Mucosa of rectum (tissue), 2 donors: ENCODE data around the gene R3HDM2.
"Not testable (repeated sequence)": the region's sequence is repeated elsewhere in the genome, so short reads cannot be mapped to it uniquely, and the experiment has no call there.

Experiments
- H3K27ac ChIP-seq, 2 donors: one replicate each; pipeline ENCODE4 v1.7.0; 2013; ENCODE audit warnings: inconsistent platforms in 2 of 2, low read depth in 2 of 2, low read length in 2 of 2
- H3K27me3 ChIP-seq, 2 donors: one replicate each; pipeline ENCODE4 v1.7.0; 2013; ENCODE audit warnings: low read length in 2 of 2; ENCODE audit not compliant: control insufficient read depth in 2 of 2, insufficient read depth in 2 of 2
- H3K36me3 ChIP-seq, 2 donors: one replicate each; pipeline ENCODE4 v1.7.0; 2013; ENCODE audit warnings: low read length in 2 of 2; ENCODE audit not compliant: control insufficient read depth in 2 of 2, insufficient read depth in 2 of 2
- H3K4me1 ChIP-seq, 2 donors: one replicate each; pipeline ENCODE4 v1.7.0; 2013; ENCODE audit warnings: low read length in 2 of 2, mild to moderate bottlenecking in 1 of 2; ENCODE audit not compliant: control insufficient read depth in 2 of 2, insufficient read depth in 2 of 2
- H3K4me3 ChIP-seq, 2 donors: one replicate each; pipeline ENCODE4 v1.7.0; 2013; ENCODE audit warnings: low read length in 2 of 2
- H3K9ac ChIP-seq, 2 donors: one replicate each; pipeline ENCODE4 v1.7.0; 2013; ENCODE audit warnings: low read length in 2 of 2, low read depth in 1 of 2, mild to moderate bottlenecking in 1 of 2
- H3K9me3 ChIP-seq, 2 donors: one replicate each; pipeline ENCODE4 v1.7.0; 2013; ENCODE audit warnings: low read length in 2 of 2; ENCODE audit not compliant: control insufficient read depth in 2 of 2
- donor health status: healthy.
- donor health status: Normal muscosa, but diverticular disease.

Gene R3HDM2

DNA sequence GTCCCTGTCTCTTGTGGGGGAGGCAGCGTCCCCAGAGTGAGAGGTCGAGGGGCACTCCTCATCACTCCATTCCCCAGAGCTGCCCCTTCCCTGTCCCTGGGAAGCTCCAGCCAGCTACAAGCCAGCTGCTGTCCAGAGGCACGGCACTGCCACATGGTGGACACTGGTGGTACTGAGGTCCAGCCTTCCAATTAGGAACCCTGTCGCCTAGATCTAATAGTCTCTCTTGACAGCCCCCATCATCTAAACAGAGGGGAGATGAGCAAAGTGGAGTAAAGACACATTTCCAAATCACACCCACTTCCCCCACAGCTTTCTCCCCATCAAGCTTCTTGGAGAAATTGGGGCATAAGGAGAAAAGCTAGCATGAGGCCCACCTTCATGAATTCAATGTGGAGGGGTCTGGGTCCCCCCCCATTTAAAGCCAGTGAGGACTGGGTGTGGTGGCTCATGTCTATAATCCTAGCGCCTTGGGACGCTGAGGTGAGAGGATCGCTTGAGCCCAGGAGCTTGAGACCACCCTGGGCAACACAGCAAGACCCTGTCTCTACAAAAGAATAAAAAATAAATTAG is 22.2 kb upstream of the R3HDM2 start:
- Histone ChIP-seq H3K27ac (no peak overlapping the region), H3K9ac (no peak overlapping the region), H3K36me3 (no peaks in the 10 kb centered on the region), H3K9me3 (no peaks in the 10 kb centered on the region), H3K4me1 (peaks cover 7 to 10% of the 10 kb centered on the region in 2 donors), H3K27me3 (peaks cover 0 to 4% of the 10 kb centered on the region in 2 donors), H3K4me3 (no peak overlapping the region)

DNA sequence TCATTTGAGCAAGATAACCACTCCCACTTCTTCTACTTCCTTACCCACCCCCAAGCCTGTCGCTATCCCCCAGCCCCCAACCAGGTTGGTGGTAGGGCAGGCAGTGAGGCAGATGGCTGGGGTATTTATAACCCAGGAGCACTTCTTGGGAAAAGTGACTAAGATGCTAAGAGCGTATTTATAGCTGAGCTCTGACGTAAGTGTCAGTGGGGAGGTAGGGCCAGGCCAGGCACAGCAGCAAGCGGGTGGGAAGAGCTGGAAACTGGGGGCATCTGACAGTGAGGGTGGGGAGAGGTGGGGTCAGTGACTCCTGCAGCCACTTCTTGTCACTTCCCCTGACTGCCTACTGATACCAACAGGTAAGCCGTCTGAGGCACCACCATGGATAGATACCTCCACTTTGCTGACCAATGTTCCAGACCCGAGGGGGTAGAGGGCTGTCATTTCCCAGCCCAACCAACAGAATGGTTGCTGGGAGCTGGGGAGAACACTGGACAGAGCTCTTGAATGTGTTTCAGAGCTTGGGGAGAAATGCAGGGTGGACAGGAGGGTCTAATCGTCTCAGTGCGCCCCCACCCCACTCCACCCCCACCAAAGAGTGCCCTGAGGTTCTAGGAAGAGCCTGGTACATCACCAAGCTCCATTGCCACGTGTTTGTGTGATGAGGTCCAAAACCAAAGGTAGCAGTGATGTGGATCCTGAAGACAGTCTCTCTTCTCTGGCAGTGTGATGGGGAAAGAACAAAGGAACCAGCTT is 21.5 kb upstream of the R3HDM2 start:
- H3K4me1 ChIP-seq = peaks cover 7 to 10% of the 10 kb centered on the region in 2 donors
- no peak overlapping the region for H3K27ac ChIP-seq
- H3K9me3 ChIP-seq = no peaks in the 10 kb centered on the region
- no peak overlapping the region for H3K9ac ChIP-seq
- peaks cover 0 to 4% of the 10 kb centered on the region in 2 donors for H3K27me3 ChIP-seq
- H3K36me3 ChIP-seq = no peaks in the 10 kb centered on the region
- H3K4me3 ChIP-seq = no peak overlapping the region

DNA sequence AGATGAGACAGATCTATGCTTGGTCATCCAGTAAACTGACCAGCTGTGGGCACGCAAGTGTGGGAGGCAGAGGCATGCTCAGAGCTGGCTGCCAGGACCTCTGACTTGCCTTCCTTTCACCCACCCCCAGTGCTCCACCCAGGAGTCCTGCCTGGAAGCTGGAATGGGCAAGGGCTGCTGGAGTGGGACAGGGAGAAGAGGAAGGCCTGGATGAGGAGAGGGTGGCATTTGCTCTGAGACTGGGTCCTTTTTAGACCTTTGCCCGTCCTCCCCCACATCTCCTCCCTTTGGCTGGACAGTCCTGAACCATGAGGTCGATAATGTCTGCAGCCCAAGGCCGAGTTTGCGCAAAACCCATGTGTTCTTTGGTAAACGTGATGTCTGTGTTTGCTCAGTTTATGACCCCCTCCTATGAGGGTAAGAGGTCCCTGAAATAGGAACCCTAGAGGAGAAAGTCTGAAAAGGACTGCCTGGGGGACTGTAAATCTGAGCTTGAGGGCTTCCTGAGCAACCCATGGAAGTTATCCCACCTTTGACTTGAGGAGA is 20.5 kb upstream of the R3HDM2 start:
- no peak overlapping the region for H3K4me3 ChIP-seq
- H3K27ac ChIP-seq = no peak overlapping the region
- H3K36me3 ChIP-seq = no peaks in the 10 kb centered on the region
- H3K9me3 ChIP-seq = no peaks in the 10 kb centered on the region
- H3K4me1 ChIP-seq = peaks cover 7 to 10% of the 10 kb centered on the region in 2 donors
- H3K9ac ChIP-seq = no peak overlapping the region
- peaks cover 0 to 4% of the 10 kb centered on the region in 2 donors for H3K27me3 ChIP-seq

DNA sequence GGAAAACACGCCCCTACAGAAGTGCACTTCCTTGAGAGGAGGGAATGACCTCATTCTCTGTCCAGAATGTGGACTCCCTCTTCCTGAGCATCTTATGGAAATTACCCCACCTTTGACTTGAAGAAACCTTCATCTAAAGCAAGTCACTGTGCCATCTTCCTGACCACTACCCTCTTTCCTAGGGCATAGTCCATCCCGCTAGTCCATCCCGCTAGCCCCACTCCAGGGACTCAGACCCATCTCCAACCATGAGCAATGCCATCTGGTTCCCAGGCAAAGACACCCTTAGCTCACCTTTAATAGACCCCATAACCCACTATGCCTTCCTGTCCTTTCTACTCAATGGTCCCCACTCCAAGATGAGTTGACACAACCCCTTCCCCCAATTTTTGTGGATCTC is 19.2 kb upstream of the R3HDM2 start:
- Histone ChIP-seq H3K36me3 (no peaks in the 10 kb centered on the region), H3K9ac (no peak overlapping the region), H3K27ac (no peak overlapping the region), H3K4me1 (peaks cover 0 to 2% of the 10 kb centered on the region in 2 donors), H3K4me3 (no peak overlapping the region), H3K9me3 (no peaks in the 10 kb centered on the region), H3K27me3 (no peaks in the 10 kb centered on the region)

DNA sequence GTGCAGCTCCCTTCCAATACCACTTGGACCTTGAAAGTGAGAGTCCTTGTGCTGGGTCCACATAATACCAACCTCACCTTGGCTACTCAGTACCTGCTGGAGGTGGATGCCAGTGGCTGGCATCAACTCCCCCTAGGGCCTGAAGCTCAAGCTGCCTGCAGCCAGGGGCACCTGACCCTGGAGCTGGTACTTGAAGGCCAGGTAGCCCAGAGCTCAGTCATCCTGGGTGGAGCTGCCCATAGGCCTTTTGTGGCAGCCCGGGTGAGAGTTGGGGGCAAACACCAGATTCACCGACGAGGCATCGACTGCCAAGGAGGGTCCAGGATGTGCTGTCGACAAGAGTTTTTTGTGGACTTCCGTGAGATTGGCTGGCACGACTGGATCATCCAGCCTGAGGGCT is 18.5 kb upstream of the R3HDM2 start:
- Histone ChIP-seq H3K4me1 (peaks cover 0 to 2% of the 10 kb centered on the region in 2 donors), H3K9me3 (no peaks in the 10 kb centered on the region), H3K27ac (no peak overlapping the region), H3K27me3 (no peaks in the 10 kb centered on the region), H3K4me3 (no peak overlapping the region), H3K36me3 (no peaks in the 10 kb centered on the region), H3K9ac (no peak overlapping the region)

DNA sequence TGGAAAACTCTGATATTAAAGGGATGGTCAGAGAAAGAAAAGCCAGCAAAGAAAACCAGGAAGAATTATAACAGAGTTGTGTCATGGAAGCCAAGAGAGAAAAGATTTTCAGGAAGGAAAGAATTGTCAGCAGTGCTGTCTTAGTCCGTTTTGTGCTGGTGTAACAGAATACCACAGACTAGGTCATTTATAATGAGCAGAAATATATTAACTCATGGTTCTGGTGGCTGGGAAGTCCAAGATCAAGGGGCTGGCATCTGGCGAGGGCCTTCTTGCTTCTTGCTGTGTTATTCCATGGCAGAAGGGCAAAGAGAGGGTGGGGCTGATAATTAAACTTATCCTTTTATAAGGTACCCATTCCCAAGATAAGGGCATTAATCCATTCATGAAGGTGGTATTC is 17.8 kb upstream of the R3HDM2 start:
- Histone ChIP-seq H3K36me3 (no peaks in the 10 kb centered on the region), H3K4me3 (no peak overlapping the region), H3K9ac (no peak overlapping the region), H3K27me3 (no peaks in the 10 kb centered on the region), H3K27ac (no peak overlapping the region), H3K9me3 (no peaks in the 10 kb centered on the region), H3K4me1 (peaks cover 0 to 2% of the 10 kb centered on the region in 2 donors)

DNA sequence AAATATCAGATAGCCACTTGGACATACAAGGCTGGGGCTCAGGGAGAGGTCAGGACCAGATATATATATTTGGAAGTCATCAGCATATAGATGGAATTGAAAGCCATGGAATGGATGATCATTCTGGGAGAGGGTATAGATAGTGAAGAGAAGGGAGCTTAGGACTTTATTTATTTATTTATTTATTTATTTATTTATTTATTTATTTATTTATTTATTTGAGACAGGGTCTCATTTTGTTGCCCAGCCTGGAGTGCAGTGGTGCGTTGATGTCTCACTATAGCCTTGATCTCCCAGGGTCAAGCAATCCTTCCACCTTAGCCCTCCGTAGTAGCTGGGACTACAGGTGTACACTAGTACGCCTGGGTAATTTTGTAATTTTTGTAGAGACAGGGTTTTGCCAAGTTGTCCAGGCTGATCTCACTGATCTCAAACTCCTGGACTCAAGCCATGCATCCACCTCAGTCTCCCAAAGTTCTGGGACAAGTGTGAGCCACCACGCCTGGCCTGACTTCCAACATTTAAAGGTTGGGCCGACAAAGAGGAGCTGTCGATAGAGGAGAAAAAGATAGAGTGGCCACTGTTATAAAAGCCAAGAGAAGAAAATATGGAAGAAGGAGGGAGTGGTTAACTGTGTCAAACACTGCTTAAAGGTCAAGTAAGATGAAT is 15.6 kb upstream of the R3HDM2 start:
- Histone ChIP-seq H3K27ac (no peak overlapping the region), H3K9ac (no peak overlapping the region), H3K27me3 (no peaks in the 10 kb centered on the region), H3K36me3 (no peaks in the 10 kb centered on the region), H3K4me3 (no peak overlapping the region), H3K4me1 (no peaks in the 10 kb centered on the region), H3K9me3 (no peaks in the 10 kb centered on the region)

DNA sequence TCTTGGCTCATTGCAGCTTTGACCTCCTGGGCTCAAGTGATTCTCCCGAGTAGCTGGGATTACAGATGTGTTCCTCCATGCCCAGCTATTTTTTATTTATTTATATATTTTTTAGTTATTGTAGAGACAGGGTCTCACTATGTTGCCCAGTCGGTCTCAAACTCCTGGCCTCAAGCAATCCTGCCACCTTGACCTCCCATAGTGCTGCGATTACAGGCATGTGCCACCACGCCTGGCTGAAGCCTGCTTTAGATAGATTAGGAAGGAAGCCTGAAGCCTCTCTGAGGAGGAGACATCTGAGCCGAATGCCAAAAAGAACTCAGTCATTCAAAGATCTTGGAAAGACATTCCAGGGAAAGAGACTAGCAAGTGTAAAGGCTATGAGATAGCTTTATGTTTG is 13.9 kb upstream of the R3HDM2 start:
- Histone ChIP-seq H3K27ac (no peak overlapping the region), H3K4me3 (no peak overlapping the region), H3K9me3 (no peaks in the 10 kb centered on the region), H3K9ac (no peak overlapping the region), H3K4me1 (no peaks in the 10 kb centered on the region), H3K27me3 (no peaks in the 10 kb centered on the region), H3K36me3 (no peaks in the 10 kb centered on the region)

DNA sequence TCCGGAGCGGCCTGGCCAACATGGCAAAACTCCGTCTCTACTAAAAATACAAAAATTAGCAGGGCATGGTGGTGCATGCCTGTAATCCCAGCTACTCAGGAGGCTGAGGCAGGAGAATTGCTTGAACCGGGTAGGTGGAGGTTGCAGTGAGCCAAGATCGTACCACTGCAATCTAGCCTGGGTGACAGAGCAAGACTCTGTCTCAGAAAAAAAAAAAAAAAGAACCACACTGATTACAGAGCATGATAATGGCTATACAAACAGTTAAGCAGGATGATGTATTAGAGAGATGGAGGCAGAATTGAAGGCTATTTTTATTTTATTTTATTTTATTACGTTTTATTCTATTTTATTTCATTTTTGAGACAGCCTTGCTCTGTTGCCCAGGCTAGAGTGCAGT is 13.5 kb upstream of the R3HDM2 start:
- not testable (repeated sequence) for H3K9ac ChIP-seq, H3K27me3 ChIP-seq, H3K4me1 ChIP-seq, H3K36me3 ChIP-seq, H3K9me3 ChIP-seq, H3K4me3 ChIP-seq, H3K27ac ChIP-seq

DNA sequence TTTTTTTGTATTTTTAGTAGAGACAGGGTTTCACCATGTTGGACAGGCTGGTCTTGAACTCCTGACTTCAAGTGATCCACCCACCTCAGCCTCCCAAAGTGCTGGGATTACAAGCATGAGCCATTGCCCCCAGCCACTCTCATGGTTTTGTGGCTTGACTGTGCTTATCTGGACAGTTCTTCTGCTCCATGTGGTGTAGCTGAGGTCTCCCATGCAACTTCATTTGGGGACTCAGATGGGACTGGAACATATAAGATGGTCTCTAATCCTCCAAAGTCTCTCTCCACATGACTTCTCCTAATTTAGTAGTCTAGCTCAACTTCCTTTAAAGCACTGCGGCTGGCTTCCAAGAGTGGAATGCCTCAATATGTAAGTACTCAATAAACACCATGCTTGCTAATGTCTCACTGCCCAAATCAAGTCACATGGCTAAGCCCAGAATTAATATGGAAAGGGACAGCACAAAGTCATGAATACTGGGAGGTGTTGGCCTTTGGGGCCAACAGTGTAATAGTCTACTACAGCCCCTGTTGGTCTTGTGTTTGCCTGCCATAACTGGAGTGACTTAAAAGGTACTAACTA is 11.1 kb upstream of the R3HDM2 start:
- H3K27ac ChIP-seq = no peak overlapping the region
- H3K27me3 ChIP-seq = no peaks in the 10 kb centered on the region
- no peaks in the 10 kb centered on the region for H3K4me1 ChIP-seq
- no peaks in the 10 kb centered on the region for H3K9me3 ChIP-seq
- H3K4me3 ChIP-seq = no peak overlapping the region
- H3K36me3 ChIP-seq = no peaks in the 10 kb centered on the region
- no peak overlapping the region for H3K9ac ChIP-seq
